ENCODE results near the gene BOC.
A peak's percentile ranks its signal among the peaks of the same experiment; 100 is the strongest.

DNA sequence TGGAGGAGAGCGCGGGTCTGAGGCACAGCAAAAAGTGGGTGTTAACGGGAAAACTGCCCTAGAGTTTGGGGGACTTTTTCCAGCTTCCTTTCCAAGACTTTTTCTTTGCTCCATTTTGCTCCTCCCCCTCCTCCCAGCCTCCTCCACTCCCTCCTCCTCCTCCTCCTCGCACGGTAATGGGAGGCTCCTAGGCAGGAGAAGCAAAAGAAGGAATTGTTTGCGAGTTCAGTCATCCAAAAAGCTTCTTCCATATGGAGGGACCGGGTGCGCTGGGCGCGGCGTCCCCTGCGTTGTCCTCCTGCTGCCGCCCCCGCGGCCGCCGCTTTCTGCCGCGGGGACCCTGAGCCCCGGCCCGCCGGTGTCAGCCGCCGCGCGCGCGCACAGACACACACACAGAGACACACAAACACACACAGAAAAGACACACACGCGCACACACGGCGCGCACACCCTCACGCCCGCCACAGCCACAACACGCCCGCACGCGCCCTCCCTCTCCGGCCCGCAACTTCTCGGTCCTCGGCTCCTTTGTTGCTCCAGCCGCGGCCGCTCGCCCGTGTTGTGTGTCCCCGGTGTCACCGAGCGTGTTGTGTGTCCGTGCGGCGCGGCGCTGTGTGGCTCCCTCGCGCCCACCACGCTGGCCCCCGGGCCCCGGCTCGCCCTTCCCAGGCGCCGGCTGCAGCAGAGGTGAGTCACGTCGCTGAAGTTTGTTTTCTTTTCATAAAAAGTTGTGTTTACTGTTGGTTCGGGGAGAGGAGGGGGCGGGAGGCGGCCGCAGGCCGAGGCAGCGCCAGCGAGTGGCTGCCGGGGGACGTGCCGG, at the start of gene BOC:
- TF ChIP-seq NFIC (IDR thresholded peaks at IDR 0.05) (no peak), CEBPB (IDR thresholded peaks at IDR 0.05) (no peak), EGR1 (IDR thresholded peaks at IDR 0.05) (peak; percentile 48; the same call in 1 of the 2 replicates), EP300 (IDR thresholded peaks at IDR 0.05; ENCODE audit: borderline replicate concordance) (no peak; the same call in 1 of the 2 replicates), YY1 (IDR thresholded peaks at IDR 0.05; ENCODE audit: low read depth) (no peak), TAF1 (IDR thresholded peaks at IDR 0.05; ENCODE audit: low read depth) (peak; percentile 47; the same call in 1 of the 2 replicates), CREB1 (IDR thresholded peaks at IDR 0.05; ENCODE audit: low read depth) (no peak)
